ENCODE data around the gene SOWAHA. TPM values are rescaled to one million over a fixed set of nuclear protein-coding genes. Genes with fewer than 3 reads are reported as not detected.

The SOWAHA gene
- polyA plus RNA-seq, 1 donor from 2014 or later, result 23.4 TPM

DNA sequence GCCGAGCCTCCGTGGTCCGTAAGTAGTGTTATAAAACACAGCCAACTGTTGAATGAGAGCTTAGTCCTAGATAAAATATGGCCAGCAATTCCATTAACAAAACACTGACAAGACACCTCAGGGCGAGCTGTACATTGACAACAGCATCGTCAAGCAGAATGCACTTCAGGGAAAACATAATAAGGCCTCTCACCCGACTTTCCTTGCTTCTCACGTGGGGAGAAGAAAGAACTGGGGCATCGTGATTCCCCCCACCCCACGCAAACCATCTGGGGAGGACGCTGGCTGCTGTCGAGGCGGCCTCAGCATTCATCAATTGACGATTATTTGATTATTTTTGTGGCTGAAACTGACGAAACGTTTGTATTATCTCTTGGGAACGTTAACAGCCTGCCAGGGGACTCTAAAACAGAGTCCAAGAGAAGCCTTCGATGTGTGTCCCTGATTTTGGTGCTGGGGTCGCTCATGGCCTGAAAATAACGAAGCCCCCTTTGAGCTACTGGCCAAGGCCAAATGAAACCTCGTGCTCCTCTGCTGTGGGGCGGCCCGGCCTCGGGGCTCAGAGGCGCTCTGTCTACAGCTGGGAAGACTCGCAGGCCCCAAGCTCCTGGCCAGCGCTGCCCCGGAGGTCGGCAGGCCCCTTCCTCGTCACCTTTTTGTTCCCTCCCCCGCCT, 52.7 kb downstream of the SOWAHA start:
- no peaks in the 10 kb centered on the region for H3K9me3 ChIP-seq (ENCODE audit: low read length)
- no peaks in the 10 kb centered on the region for H4K20me1 ChIP-seq (ENCODE audit: insufficient read depth)
- peak overlapping the region; percentile 100 for H2AFZ ChIP-seq (ENCODE audit: low read depth, low read length)
- H3K4me2 ChIP-seq (ENCODE audit: low read length), result peak overlapping the region; percentile 76
- H3K27me3 ChIP-seq (ENCODE audit: insufficient read depth, low read depth, low read length), result no peaks in the 10 kb centered on the region
- peak overlapping the region; percentile 98 for H3K9ac ChIP-seq (ENCODE audit: low read length)
- H3K4me3 ChIP-seq (ENCODE audit: low read length), result peak overlapping the region; percentile 95
- TF ChIP-seq EP300 (conservative IDR thresholded peaks at IDR 0.05; ENCODE audit: poor library complexity, severe bottlenecking), result no peak
- TF ChIP-seq, protein P1, sequence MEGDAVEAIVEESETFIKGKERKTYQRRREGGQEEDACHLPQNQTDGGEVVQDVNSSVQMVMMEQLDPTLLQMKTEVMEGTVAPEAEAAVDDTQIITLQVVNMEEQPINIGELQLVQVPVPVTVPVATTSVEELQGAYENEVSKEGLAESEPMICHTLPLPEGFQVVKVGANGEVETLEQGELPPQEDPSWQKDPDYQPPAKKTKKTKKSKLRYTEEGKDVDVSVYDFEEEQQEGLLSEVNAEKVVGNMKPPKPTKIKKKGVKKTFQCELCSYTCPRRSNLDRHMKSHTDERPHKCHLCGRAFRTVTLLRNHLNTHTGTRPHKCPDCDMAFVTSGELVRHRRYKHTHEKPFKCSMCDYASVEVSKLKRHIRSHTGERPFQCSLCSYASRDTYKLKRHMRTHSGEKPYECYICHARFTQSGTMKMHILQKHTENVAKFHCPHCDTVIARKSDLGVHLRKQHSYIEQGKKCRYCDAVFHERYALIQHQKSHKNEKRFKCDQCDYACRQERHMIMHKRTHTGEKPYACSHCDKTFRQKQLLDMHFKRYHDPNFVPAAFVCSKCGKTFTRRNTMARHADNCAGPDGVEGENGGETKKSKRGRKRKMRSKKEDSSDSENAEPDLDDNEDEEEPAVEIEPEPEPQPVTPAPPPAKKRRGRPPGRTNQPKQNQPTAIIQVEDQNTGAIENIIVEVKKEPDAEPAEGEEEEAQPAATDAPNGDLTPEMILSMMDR (IDR thresholded peaks at IDR 0.05; ENCODE audit: poor library complexity, severe bottlenecking), result no peak
- no peak for TF ChIP-seq MXI1 (conservative IDR thresholded peaks at IDR 0.05; ENCODE audit: poor library complexity, severe bottlenecking)
- no peak for TF ChIP-seq POLR2AphosphoS5 (IDR thresholded peaks at IDR 0.05)
- no peak for TF ChIP-seq TAF1 (IDR thresholded peaks at IDR 0.05; ENCODE audit: low read depth)
- TF ChIP-seq RAD21 (conservative IDR thresholded peaks at IDR 0.05), result no peak
- TF ChIP-seq EZH2 (IDR thresholded peaks at IDR 0.05; ENCODE audit: borderline replicate concordance, insufficient read depth, low read length, poor library complexity, severe bottlenecking), result no peak
- no peak for TF ChIP-seq SMC3 (conservative IDR thresholded peaks at IDR 0.05; ENCODE audit: poor library complexity)
- peak overlapping the region; percentile 97 for H3K27ac ChIP-seq (ENCODE audit: low read length)
- no peaks in the 10 kb centered on the region for H3K9me2 ChIP-seq (ENCODE audit: insufficient read depth, low read length)
- peaks cover 4% of the 10 kb centered on the region for H3F3A ChIP-seq (ENCODE audit: insufficient read depth, low read length, poor library complexity, severe bottlenecking)
- peaks cover 7% of the 10 kb centered on the region for H3K36me3 ChIP-seq (ENCODE audit: insufficient read depth, low read length)
- H3K79me2 ChIP-seq (replicated peaks; ENCODE audit: insufficient read depth, low read length), result peaks cover 11% of the 10 kb centered on the region

Small RNA genes lying within 50 kb of the gene (small RNA-seq; reads per million reads assigned to genes)
- 0 reads per million in 3 experiments for gene RNA5SP192

Other genes with a start within 250 kb of the SOWAHA start
- gene IL13, start 155.1 kb upstream of the SOWAHA start, polyA plus RNA-seq, result 0.25 TPM in 1 of 2 replicates, not detected in the other
- not detected in 2 replicates for gene IL4, start 139.3 kb upstream of the SOWAHA start, polyA plus RNA-seq
- gene KIF3A, start 75.8 kb upstream of the SOWAHA start, polyA plus RNA-seq, result 84.6 and 94.4 TPM in 2 replicates
- not detected in 2 replicates for gene CCNI2, start 65.9 kb upstream of the SOWAHA start, polyA plus RNA-seq
- 33.6 and 37.7 TPM in 2 replicates for gene SEPTIN8, start 36.1 kb upstream of the SOWAHA start, polyA plus RNA-seq
- 0.84 and 1.8 TPM in 2 replicates for gene SHROOM1, start 17.3 kb downstream of the SOWAHA start, polyA plus RNA-seq
- gene GDF9, start 53.2 kb downstream of the SOWAHA start, polyA plus RNA-seq, result 4.6 and 5.1 TPM in 2 replicates
- 413 and 444 TPM in 2 replicates for gene UQCRQ, start 53.3 kb downstream of the SOWAHA start, polyA plus RNA-seq
- gene LEAP2, start 60.4 kb downstream of the SOWAHA start, polyA plus RNA-seq, result 1.1 and 1.6 TPM in 2 replicates
- 54.0 and 60.6 TPM in 2 replicates for gene AFF4, start 150.3 kb downstream of the SOWAHA start, polyA plus RNA-seq
- gene ZCCHC10, start 213.2 kb downstream of the SOWAHA start, polyA plus RNA-seq, result 68.0 and 70.3 TPM in 2 replicates
- gene HSPA4, start 238.7 kb downstream of the SOWAHA start, polyA plus RNA-seq, result 75.7 and 75.9 TPM in 2 replicates

Measured in neural cell (in vitro differentiated cells).